ENCODE results near the gene CPSF4L.

DNA sequence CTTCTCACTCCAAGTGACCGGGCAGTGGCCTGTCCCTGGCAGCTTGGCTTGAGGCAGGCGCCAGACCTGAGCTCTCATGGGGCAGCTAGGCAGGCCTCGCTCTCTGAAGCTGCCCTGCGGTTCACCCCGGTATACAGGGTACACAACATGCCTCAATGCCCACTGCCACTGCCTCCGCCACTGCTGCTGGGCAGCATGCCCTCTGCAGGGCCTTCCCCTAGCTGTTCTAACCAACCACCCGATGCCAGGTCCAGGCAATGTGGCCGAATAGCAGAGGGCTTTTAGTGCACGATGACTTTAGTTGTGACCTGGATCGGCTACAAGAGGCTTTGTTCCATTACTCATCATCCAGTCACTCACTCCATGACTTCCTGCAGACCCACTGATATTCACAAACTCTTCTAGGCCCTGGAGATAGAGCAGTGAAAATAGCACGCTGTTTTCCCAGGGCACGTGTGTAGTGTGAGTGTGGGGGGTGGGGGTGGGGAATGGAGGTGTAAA lies 30.4 kb upstream of the CPSF4L start:
- TF ChIP-seq POLR2A (IDR thresholded peaks at IDR 0.05; ENCODE audit: low read depth, low read length) = no peak
- TF ChIP-seq TAF1 (IDR thresholded peaks at IDR 0.05; ENCODE audit: borderline replicate concordance, low read depth, low read length) = no peak

Measured in GM12892 (cell line).